Left renal pelvis (tissue), 4 donors: ENCODE data around the gene TM4SF20. TPM values are rescaled to one million over a fixed set of nuclear protein-coding genes. Genes with fewer than 3 reads are reported as not detected.
"Not testable (repeated sequence)": the region's sequence is repeated elsewhere in the genome, so short reads cannot be mapped to it uniquely, and the experiment has no call there.

Experiments used
- DNase-seq, 4 donors: peaks; one replicate each; pipeline ENCODE4 v3.0.0-alpha.2; 2013; ENCODE audit warnings: low read depth in 4 of 4, low spot score in 3 of 4
- polyA plus RNA-seq, 4 donors: library from polyadenylated mRNA; unstranded; fragments of 120-200 nt; gene quantifications; one replicate each; pipeline ENCODE4 v1.2.1, GENCODE V29; 2013; ENCODE audit not compliant: insufficient read length in 4 of 4

Gene TM4SF20
- polyA plus RNA-seq, 4 donors = 0.05 to 0.21 (median 0.12) TPM

DNA sequence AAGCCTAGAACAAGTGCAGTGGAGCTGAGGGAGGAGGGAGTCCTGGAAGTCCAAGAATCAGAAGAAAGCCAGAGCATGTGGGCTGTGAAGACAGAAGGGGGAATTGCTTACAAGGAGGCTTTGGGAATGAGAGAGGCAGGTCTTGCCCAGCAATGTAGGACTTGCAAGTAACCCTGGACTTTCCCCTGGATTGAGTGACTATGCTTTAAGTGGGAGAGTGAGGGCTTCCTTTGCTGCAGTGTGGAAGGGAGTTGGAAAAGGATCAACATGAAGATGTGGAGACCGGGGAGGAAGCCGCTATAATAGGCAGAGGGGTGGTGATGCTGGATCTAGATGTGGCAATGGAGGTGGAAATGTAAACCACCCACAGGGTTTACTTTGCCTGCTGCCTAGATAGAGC is 22.4 kb upstream of the TM4SF20 start:
- no peak for DNase-seq

DNA sequence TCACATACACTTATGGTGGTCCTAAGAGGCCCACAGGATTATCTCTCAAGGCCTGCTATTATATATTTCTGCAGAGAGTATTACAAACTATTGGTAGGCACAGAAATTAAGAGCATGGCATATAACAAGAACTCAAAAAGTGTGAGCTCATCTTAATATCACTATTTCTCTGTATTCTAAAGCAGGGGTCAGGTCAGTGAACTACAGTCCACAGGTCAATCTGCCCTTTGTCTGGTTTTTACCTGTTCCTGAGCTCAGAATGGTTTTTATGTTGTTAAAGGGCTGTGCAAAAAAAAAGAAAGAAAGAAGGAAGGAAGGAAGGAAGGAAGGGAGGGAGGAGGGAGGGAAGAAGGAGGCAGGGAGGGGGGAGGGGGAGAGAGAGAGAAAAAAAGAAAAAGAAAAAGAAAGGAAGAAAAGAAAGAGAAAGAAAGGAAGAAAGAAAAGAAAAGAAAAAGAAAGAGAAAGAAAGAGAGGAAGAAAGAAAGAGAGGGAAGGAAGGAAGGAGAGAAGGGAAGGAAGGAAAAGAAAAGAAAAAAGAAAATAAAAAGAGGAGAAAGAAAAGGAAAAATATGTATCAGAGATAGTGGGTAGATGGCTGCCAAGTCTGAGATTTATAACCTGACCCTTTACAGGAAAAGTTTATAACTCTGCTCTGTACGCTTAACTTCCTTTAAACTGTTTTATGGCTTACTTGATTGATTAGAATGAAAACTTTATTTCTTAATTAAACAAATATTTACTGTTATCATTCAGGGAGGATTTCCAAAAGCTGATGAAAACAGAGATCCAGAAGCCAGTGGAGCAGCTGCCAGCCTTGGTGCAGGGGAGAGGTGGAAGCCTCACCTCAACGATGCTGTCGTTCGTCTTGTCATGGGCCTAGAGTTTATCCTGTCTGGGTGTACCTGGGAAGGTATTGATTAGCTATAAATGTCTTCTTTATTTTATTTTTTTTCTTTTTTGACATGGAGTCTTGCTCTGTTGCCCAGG is 19.9 kb upstream of the TM4SF20 start:
- no peak for DNase-seq

DNA sequence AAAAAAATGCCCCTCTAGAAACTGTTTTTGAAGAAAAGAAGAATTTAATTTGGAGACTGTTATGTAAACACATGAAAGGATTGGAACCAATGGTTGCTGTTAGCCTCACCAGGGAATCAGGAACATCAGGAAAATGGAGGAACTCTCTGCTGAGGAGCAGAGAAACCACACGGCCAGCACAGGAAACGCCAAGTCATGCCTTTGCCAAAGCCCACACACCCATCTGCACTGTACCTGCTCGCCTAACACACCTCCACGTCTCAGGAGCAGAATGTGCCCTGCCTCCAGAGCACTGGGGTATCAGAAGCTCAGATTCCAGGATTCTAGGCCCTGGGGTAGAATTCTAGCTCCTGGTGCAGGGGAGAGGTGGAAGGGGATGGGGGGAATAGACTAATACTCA is 18.5 kb upstream of the TM4SF20 start:
- DNase-seq = no peak

DNA sequence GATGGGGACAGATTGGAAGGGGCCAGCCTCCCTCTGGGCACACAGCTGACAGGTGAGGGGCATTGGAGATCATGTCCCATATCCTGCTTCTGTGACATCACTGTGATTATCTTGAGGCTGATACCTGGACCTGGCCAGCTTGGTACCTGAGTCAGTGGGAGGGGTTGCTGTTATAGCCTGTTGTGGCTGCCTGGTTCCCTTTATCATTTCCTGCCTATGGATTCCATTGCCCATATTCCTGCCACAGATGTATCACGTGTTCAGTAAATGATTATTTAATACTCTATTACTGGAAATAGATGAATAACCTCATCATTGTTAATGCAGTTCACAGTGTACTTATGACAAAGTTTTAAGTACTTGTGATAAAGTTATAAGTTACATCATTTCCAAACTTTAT is 16.4 kb upstream of the TM4SF20 start:
- no peak for DNase-seq

DNA sequence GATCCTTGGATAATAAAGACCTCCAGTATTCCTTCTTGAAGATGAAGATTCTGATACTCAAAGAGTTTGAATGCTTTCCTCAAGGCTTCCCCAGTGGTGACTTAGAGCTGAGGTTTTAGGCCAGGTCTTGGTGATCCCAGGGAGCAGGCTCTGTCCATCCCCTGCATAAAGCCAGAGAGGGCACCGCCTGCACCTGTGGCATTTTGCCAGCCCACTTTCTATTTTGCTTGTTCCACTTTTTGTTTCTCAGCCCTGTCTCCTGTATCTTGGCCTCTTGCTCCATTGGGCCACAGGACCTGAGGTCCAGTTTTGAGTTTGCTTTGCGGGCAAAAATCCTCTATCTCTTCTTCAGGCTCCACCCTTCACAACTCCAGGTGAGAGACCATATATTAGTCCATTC is 15.3 kb upstream of the TM4SF20 start:
- DNase-seq = no peak

DNA sequence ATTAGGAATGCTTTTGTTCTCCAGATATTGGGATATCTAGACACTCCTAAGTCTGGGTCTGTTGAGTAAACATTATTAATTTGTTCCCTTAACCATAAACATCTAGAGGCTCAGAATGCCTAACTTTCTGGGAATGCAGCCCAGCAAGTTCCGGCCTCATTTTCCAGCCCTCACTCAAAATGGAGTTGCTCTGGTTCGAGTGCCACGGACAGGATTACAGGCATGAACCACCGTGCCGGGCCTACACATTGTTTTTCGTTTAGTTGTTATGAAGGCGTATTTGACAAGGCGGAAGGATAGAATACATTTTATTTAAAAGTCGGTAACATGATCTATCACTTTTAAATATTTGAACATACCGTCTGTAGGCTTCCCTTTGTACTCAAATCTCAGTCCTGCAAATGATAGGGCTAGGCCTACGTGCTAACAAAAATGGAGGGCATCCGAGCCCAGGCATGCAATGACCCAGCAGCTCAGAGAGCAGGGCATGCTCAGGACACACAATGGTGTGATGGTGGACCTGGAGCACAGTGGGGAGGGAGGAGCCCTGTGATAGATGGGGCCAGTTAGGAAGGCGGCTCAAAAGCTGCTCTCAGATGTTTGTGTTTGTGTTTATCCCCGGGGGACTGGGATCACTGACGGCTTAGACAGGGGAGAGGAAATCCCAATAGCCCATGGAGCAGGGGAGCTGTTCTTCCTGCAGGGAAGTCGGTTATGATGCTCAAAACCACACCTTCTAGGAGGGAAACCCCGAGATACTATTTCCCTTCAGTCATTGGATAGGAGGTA is 11.6 kb upstream of the TM4SF20 start:
- DNase-seq = no peak

DNA sequence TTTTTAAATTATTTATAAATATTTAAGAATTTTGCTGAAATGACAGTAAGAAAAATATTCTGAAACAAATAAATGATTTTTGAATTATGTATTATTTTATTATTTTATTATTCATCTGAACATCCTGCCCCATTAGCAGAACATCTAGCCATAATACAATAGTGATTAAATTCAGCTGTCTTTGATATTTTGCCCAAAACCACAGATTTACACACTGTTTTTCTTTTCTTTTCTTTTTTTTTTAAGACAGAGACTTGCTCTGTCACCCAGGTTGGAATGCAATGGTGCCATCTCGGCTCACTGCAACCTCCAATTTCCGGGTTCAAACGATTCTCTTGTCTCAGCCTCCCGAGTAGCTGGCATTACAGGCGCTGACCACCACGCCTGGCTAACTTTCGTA is 10.6 kb upstream of the TM4SF20 start:
- DNase-seq = no peak

DNA sequence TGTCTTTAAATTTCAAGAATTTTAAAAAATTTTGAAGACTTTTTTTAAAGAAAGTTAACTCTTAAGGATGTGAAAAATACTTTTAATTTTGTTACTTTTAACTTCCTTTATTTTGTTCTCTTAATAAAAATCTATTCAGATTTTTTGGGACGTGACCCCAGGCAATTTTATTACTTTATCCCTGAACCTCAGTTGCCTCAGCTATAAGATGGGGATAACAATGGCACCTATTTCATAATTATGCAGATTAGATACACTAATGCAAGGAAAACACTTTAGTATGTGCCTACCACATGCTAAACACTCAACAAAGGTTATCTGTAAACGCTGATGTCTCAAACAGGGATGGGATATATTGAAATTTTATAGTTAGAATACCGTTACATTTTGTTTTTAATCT is 10.1 kb upstream of the TM4SF20 start:
- no peak for DNase-seq

DNA sequence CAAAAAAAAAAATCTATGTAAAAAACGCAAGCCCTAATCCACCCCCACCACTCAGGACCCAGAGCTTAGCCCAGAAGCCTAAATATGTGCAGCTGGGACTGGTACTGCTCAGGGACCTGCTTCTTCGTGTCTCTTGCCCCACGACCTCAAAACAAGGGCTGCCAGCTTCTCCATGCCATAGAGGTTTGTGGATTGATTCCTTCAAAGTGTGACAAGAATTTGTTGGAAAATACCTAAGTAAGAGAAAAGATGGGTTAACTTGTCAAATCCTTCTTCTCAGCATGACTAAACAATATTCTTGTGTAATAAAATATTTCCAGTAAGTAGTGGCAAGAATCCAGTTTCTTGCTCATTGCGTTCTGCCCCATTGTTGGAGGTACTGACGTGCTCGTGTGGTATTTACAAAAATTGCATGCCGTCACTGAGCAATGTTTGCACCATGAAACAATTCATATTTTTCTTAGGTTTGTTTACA is 9.5 kb upstream of the TM4SF20 start:
- DNase-seq = no peak

DNA sequence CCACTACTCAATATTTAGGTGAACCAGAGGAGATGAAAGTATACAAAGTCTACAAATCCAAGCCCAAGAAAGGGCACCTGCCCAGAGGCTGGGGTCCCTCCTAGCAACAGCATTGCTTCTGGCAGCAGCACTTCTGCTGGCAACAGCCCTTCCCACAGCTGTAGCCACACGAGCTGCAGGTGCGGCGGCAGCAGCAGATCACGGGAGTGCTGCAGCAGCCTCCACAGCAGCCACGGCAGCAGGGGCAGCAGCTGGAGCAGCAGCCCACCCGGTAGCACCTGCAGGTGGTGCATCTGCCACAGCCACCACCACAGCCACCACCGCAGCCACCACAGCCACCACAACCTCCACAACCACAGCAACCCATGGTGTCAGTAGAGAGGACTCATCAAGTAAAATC is 8.5 kb upstream of the TM4SF20 start, which contains the start of gene SCYGR1:
Gene SCYGR1 (minus strand): TSS at position 367 of the 400 bp plus-strand sequence. CDS start 0 bp downstream, at position 367.
- not testable (repeated sequence) for DNase-seq

DNA sequence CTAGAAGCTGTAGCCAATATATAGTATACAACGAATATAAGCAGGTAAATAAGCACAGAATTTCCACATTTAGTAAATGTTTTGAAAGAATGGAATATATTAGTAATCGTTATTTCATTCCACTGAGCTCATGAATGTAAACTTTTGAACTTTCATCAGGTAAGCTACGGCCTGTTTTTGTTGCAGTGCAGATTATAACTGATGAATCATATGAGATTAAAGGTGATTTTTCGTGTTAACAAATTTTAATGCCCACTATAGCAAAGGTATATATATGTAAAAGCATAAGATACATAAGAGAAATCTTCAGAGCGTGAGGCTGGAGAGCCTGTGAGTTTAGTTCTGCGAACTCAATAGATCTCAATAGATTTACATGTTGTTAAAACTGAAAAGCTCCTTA is 7.5 kb upstream of the TM4SF20 start:
- DNase-seq = no peak

DNA sequence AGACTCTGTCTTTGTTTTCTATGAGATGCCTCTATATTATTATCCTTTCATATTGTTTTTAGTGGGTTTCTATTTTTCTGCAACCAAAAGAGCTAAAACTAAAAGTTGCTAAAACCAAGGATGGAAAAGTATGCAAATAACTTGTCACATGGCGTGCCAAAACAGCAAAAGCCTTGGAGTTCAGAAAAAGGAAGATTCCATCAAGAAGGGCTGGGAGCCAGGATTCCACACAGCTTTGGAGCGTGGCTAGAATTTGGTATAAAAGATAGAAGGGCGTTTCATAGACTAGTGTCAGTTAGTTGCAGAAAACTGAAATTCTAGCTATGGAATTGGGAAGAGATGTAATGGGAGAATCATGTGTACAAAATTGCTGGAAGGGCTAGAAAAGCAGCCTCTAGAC is 4.6 kb upstream of the TM4SF20 start:
- DNase-seq = no peak

DNA sequence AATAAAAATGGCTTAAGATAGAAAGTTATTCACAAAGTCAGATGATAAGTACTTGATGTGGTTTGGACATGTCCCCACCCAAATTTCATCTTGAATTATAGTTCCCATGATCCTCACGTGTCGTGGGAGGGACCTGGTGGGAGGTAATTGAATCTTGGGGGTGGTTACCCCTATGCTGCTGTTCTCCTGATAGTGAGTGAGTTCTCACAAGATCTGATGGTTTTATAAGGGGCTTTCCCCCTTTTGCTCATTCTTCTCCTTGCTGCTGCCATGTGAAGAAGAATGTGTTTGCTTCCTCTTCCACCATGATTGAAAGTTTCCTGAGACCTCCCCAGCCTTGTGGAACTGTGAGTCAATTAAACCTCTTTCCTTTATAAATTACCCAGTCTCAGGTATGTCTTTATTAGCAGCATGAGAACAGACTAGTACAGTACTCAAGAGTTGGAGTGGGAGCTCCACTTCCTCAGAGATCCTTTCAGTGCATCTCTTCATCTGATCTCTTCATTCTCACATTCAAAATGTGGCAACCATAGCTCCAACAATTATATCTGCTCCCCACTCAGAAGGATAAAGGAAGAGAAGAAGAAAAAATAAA is 3.2 kb upstream of the TM4SF20 start:
- DNase-seq = not testable (repeated sequence)

DNA sequence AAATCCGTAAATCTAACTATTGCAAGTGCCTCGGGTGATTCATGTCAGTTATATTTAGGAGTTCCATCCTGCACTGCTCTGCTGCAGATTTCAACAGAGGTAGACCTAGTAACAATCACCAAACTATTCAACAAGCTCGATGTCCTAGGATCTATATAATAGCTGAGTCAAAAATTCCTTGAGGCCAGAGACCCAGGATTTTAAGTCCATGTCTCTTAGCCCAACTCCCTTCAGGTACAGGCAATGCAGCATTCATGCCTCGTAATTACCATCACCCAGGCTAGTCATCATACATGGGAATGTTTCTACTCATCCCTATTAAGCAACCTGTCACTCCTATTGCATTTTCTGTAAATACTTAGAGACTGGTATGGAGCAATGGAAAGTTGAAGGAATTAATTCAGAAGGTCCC is 729 bp downstream of the TM4SF20 start:
- DNase-seq = no peak

DNA sequence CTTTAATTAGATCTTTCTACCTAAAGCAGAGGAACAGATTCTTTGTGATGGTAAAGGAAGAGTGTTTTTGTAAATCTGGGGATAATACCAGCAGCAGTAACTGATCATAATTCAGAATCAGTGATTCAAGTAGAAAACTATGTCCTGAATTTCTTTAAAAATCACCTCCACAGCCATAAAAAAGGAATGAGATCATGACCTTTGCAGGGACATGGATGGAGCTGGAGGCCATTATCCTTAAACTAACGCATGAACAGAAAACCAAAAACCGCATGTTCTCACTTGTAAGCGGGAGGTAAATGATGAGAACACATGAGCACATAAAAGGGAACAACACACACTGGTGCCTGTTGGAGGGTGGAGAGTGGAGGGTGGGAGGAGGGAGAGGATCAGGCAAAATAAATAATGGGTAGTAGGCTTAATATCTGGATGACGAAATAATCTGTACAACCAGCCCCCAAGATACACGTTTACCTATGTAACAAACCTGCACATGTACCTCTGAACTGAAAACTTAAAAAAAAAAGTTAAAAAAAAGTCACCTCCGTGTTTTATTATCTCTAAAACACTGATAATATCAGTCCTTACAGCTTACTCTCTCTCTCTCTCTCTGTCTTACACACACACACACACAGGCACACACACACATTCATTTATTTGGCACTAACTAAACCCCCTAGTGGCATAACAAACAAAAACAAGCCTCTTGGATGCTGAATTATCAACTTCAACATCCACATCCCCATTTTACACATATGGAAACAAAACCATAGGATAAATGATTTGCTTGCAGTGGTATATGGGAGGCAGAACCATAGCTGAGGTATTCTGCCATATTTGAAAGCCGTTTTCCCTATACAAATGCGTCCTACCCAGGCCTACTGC is 1.4 kb downstream of the TM4SF20 start:
- DNase-seq = no peak

DNA sequence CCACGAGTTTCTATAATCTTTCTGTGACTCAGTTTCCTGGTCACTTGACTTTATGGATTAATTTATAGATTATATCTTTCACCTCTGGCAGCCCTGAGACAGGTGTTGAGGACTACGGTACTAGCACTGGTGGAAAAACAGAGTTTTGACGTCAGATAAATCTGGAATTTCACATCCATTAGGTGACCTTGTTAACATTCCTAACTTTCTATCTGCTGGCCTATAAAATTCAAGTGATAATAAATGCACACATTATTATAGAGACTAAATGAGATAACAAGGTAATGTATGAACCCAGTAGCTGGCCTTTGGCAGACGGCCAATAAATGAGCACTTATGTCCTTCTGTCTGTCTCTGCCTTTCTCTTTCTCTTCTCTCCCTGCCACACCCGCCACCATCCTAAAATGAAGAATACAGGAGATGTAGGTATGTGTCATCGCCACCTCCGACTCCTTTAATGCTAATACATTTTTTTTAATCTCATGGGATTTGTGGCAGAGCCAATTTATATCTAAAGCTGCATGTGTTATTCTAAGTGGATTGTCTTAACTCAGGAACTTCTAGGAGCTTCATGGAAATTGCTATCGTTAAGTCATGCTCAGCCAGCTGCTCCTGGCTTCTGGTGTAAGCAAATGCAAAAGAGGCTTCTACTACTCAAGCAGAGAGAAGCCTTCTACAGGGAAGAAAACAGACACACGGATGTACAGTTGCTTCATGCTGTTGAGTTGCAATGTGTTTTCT is 2.3 kb downstream of the TM4SF20 start:
- no peak for DNase-seq

DNA sequence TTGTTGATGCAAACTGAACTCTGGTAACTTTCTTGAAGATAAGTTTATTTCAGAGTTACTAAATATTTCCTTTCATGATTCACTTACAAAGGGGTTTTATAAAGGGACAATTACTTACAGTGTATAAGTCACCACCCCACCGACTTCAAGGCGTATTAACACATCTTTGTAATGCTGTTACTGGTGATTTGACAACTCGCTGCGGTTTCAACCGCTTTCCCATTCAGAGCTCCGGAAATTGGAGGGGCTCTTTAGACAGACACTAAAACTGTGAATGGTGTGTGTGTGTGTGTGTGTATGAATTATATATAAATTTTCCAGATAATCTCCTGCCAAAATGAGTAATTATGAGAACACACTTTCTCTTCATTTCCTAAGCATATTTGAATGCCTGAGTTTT is 4.9 kb downstream of the TM4SF20 start:
- no peak for DNase-seq

DNA sequence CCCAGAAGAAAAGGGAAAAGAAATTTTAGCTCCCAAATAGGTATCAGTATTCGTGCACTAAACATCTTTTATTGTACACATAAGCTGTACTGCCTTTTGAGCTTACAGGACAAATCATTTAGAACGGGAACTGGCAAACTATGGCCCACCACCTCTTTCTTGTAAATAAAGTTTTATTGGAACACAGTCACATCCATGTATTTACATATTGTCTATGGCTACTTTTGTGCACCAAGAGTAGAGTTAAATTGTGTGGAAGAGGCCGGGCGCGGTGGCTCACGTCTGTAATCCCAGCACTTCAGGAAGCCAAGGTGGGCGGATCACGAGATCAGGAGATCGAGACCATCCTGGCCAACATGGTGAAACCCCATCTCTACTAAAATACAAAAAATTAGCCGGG is 5.7 kb downstream of the TM4SF20 start:
- DNase-seq = no peak

DNA sequence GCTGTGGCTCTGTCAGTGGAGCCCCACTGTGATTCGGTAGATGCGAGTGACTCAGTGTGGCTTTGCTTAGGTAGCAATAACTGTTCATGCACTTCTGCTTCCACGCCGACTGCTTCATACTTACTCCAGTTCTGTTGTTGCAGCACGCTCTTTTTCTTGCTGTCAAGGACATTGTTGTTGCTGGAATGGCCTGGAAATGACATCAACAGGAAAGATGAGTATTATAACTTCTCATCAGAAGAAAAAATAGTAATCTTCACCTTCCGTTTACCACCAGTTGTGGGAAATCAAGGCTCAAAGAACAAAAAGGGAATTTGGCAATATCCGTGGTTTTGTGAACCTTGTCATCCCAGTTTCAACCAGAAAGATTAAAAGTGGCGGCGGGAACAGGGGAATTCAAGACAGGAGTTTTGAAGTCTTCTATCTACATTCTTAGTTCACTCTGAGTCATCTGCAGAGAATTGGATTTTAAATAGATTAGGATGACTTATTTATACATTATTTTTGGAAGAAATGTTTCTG is 8.3 kb downstream of the TM4SF20 start:
- no peak for DNase-seq
